ENCODE data around the gene IZUMO4. TPM values are rescaled to one million over a fixed set of nuclear protein-coding genes. Genes with fewer than 3 reads are reported as not detected.

Gene IZUMO4
- total and polyA plus RNA-seq, 4 experiments from 2014 or later: 0.84 to 22.1 (median 9.9) TPM

DNA sequence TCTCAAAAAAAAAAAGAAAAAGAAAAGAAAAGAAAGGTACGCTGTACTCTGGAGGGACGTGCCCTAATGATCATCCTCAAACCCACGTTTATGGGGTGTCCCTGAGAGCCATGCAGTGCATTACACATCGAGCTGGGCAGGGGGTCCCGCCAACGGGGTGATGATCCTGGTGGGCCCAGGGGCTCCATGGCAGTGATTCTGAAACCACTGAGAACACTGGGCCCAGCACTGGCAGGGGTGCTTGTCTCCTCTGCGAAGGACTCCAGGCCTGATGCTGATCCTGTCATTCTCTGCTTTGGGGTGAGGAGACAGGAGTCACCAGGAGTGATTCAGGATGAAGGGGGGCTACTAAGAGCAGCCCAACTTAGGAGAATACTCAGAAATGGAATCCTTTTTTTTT, 19.3 kb upstream of the IZUMO4 start:
- DNase-seq: peak in 1 of 5 donors; percentile 28
- no peaks in the 10 kb centered on the region for H3K27me3 Mint-ChIP-seq
- no peak overlapping the region for H3K4me3 ChIP-seq (ENCODE audit: low read length in 2 of 2)
- no peak overlapping the region for H3K27ac ChIP-seq (ENCODE audit: low read depth, low read length)
- peaks cover 50% of the 10 kb centered on the region for H3K4me1 ChIP-seq (ENCODE audit: insufficient read depth, low read length)
- POLR2A ChIA-PET (ENCODE audit: partially characterized antibody): interaction anchor here (0.8 to 2.4 kb wide), 5 partner anchors 10 to 35 kb away, joined by 3 to 9 read pairs (median 5); partner anchors contain the start of gene MOB3A
- H3K27ac Mint-ChIP-seq: peak overlapping the region in 4 of 7 donors; percentile 18 to 98 (median 41)
- H3K4me1 Mint-ChIP-seq: peaks cover 11 to 52% (median 29%) of the 10 kb centered on the region in 4 donors
- peaks cover 0 to under 1% (median 0%) of the 10 kb centered on the region in 8 donors for H3K9me3 Mint-ChIP-seq
- no peaks in the 10 kb centered on the region for H3K9me3 ChIP-seq (ENCODE audit: control insufficient read depth in 1 of 2, low read length in 2 of 2)
- no peaks in the 10 kb centered on the region for H3K27me3 ChIP-seq (ENCODE audit: insufficient read depth, low read length)
- peaks cover 67% of the 10 kb centered on the region for H3K36me3 ChIP-seq (ENCODE audit: insufficient read depth, low read length)
- CTCF ChIA-PET (ENCODE audit: partially characterized antibody): interaction anchor here (1.5 to 1.6 kb wide), 2 partner anchors 10 to 57 kb away, joined by 3 to 4 read pairs; no protein-coding TSS in a partner anchor
- intact Hi-C loops (cut with micrococcal nuclease): no loop called here
- no peak overlapping the region for H3K4me3 Mint-ChIP-seq
- H3K36me3 Mint-ChIP-seq: peaks cover 25 to 66% of the 10 kb centered on the region in 2 donors

DNA sequence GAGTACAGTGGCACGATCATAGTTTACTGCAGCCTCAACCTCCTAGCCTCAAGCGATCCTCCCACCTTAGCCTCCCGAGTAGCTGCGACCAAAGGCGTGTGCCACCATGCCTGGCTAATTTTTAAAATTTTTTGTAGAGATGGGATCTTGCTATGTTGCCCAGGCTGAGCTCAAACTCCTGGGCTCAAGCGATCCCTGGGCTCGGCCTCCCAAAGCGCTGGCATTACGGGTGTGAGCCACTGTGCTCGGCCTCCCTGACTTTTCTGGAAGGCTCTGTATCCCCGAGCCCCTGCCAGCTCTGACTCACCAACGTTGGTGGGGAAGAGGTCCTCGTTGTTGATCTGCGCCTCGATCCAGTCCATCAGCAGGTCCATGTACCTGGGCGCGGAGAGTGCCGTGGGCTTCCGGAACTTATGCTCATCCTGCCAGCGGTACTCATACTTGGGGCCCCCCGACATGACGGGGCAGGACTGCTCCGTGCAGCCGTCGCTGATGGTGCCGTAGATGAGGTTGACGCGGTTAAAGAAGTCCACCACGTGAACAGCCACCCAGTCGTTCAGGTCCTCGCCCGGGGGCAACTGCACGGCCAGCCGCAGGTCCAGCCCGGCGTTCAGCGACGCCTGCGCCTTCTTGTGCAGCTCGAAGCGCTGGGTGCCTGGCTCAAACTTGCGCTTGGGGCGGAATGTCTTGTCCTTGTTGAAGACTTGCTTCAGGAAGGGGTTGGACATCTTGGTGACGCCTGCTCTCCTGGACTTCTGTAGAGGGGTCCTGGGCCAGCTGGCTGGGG, 18.7 kb upstream of the IZUMO4 start:
- Mint-ChIP-seq H3K27me3 (no peaks in the 10 kb centered on the region), H3K4me1 (peaks cover 13 to 56% (median 31%) of the 10 kb centered on the region in 4 donors), H3K27ac (peak overlapping the region in 3 of 7 donors; percentile 82 to 98 (median 83)), H3K36me3 (peaks cover 25 to 67% of the 10 kb centered on the region in 2 donors), H3K4me3 (no peak overlapping the region), H3K9me3 (no peaks in the 10 kb centered on the region)
- H3K4me3 ChIP-seq (ENCODE audit: low read length in 2 of 2): no peak overlapping the region
- POLR2A ChIA-PET (ENCODE audit: partially characterized antibody): interaction anchor here (0.8 to 2.4 kb wide), 5 partner anchors 8 to 35 kb away, joined by 3 to 9 read pairs (median 6); partner anchors contain the start of gene MOB3A
- no peak overlapping the region for H3K27ac ChIP-seq (ENCODE audit: low read depth, low read length)
- no peaks in the 10 kb centered on the region for H3K27me3 ChIP-seq (ENCODE audit: insufficient read depth, low read length)
- CTCF ChIA-PET (ENCODE audit: partially characterized antibody): interaction anchor here (1.2 to 1.6 kb wide), 3 partner anchors 8 to 58 kb away, joined by 3 to 4 read pairs (median 4); no protein-coding TSS in a partner anchor
- H3K36me3 ChIP-seq (ENCODE audit: insufficient read depth, low read length): peaks cover 61% of the 10 kb centered on the region
- intact Hi-C loops (cut with micrococcal nuclease): no loop called here
- DNase-seq: peak in 1 of 5 donors; percentile 0
- peaks cover 55% of the 10 kb centered on the region for H3K4me1 ChIP-seq (ENCODE audit: insufficient read depth, low read length)
- no peaks in the 10 kb centered on the region for H3K9me3 ChIP-seq (ENCODE audit: control insufficient read depth in 1 of 2, low read length in 2 of 2)

DNA sequence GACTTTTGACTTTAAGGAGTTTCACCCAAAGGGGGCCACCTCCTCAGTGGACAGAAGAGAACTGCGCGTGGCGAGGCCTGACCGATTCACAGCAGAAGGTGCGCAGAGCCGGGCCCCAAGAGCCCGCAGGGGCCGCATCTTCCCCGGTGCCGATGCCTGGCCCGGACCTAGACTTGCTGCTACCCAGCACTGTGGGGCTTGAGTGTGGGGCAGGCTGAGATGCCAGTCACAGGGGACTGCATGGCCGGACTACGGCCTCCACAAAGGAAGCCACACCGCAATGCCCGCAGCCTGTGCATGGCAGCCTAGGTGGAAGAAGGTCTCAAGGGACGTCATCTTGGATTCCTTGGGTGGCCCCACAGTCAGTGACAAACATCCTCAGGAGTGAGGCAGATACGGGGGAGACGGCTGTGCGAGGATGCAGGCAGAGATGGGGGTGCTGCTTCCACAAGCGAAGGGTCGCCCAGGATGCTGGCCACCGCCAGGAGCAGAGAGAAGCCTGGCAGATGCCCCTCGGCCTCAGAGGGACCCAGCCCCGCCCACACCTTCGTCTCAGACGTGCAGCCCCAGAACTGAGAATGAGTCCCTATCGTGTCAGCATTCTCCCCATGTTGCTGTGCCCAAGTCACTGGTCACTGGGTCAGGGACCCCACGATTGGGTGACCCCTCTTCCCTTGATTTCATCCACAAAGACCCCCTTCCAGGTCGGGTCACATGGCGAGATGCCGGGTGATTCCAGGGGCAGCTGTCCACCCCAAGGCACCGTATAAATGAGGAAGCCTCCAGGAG, 17.4 kb upstream of the IZUMO4 start:
- intact Hi-C loops (cut with micrococcal nuclease): no loop called here
- peak overlapping the region; percentile 93 for H3K27ac ChIP-seq (ENCODE audit: low read depth, low read length)
- no peaks in the 10 kb centered on the region for H3K27me3 ChIP-seq (ENCODE audit: insufficient read depth, low read length)
- Mint-ChIP-seq H3K27me3 (no peaks in the 10 kb centered on the region), H3K36me3 (peaks cover 22 to 73% of the 10 kb centered on the region in 2 donors), H3K27ac (peak overlapping the region in 6 of 7 donors; percentile 97 to 100 (median 99)), H3K9me3 (no peaks in the 10 kb centered on the region), H3K4me3 (peak overlapping the region in 4 of 8 donors; percentile 77 to 100 (median 90)), H3K4me1 (peaks cover 16 to 56% (median 37%) of the 10 kb centered on the region in 4 donors)
- peaks cover 48% of the 10 kb centered on the region for H3K36me3 ChIP-seq (ENCODE audit: insufficient read depth, low read length)
- H3K9me3 ChIP-seq (ENCODE audit: control insufficient read depth in 1 of 2, low read length in 2 of 2): no peaks in the 10 kb centered on the region
- H3K4me3 ChIP-seq (ENCODE audit: low read length in 2 of 2): no peak overlapping the region
- DNase-seq: peak in 1 of 5 donors; percentile 39
- ChIA-PET CTCF (ENCODE audit: partially characterized antibody) (interaction anchor here (1.2 to 1.9 kb wide), 2 partner anchors 9 to 15 kb away, joined by 4 to 7 read pairs; no protein-coding TSS in a partner anchor), POLR2A (ENCODE audit: partially characterized antibody) (interaction anchor here (1.7 to 2.4 kb wide), 2 partner anchors 8 to 9 kb away, joined by 6 to 8 read pairs; no protein-coding TSS in a partner anchor)
- peaks cover 51% of the 10 kb centered on the region for H3K4me1 ChIP-seq (ENCODE audit: insufficient read depth, low read length)

DNA sequence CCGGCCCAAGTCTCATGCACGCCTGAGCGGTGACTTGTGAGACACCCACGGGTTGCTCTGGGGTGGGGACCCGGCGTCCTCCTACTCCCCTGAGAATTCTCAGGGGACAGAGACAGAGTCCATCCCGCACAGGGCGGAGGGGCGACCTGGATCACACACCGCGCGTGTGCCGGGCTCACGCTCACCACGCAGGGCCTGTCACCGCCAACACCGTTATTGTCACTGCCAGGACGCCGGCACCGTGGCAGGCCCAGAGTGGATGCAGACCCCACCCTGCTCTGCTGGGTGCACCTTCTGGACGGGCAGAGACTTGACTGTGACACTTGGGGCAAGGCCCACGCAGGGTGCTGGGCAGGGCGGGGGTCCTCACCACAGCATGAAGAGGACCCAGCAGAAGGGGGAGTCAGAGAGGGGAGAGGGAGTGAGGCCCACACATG, 16.8 kb upstream of the IZUMO4 start:
- Mint-ChIP-seq H3K9me3 (no peaks in the 10 kb centered on the region), H3K27me3 (no peaks in the 10 kb centered on the region), H3K27ac (peak overlapping the region; percentile 97 to 100 (median 99)), H3K4me1 (peaks cover 16 to 56% (median 38%) of the 10 kb centered on the region in 4 donors), H3K36me3 (peaks cover 20 to 78% of the 10 kb centered on the region in 2 donors), H3K4me3 (peak overlapping the region; percentile 65 to 100 (median 90))
- Histone ChIP-seq H3K36me3 (ENCODE audit: insufficient read depth, low read length) (peaks cover 46% of the 10 kb centered on the region), H3K27me3 (ENCODE audit: insufficient read depth, low read length) (no peaks in the 10 kb centered on the region), H3K9me3 (ENCODE audit: control insufficient read depth in 1 of 2, low read length in 2 of 2) (no peaks in the 10 kb centered on the region), H3K4me1 (ENCODE audit: insufficient read depth, low read length) (peaks cover 51% of the 10 kb centered on the region), H3K27ac (ENCODE audit: low read depth, low read length) (peak overlapping the region; percentile 93), H3K4me3 (ENCODE audit: low read length in 2 of 2) (no peak overlapping the region)
- DNase-seq: no peak
- CTCF ChIA-PET (ENCODE audit: partially characterized antibody): interaction anchor here (1.3 to 1.9 kb wide), 2 partner anchors 10 to 15 kb away, joined by 4 to 7 read pairs; no protein-coding TSS in a partner anchor
- POLR2A ChIA-PET (ENCODE audit: partially characterized antibody): interaction anchor here (1.5 to 8.8 kb wide), 4 partner anchors 10 to 33 kb away, joined by 3 to 323 read pairs (median 4); partner anchors contain the start of genes IZUMO4 and MOB3A
- intact Hi-C loops (cut with micrococcal nuclease): no loop called here

DNA sequence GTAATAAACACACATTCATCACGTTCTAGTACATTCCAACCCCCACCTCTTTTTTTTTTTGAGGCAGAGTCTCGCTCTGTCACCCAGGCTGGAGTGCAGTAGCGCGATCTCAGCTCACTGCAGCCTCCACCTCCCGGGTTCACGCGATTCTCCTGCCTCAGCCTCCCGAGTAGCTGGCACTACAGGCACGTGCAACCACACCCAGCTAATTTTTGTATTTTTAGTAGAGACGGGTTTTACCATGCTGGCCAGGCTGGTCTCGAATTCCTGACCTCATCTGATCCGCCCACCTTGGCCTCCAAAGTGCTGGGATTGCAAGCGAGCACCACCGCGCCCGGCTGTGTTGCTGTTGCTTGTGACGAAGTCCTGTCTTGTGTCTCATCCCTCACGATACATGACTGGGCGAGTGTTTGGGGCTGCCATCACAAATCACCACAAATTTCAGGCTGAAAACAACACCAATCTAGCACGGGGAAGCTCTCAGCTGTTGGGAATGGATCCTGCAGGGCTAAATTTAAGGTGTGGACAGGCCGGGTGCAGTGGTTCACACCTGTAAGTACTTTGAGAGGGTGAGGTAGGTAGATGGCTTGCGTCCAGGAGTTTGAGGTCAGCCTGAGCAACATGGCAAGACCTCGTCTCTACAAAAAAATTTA, 16.3 kb upstream of the IZUMO4 start:
- peaks cover 26 to 78% of the 10 kb centered on the region in 2 donors for H3K36me3 Mint-ChIP-seq
- ChIA-PET CTCF (ENCODE audit: partially characterized antibody) (interaction anchor here (1.3 to 1.9 kb wide), 2 partner anchors 10 to 14 kb away, joined by 4 to 7 read pairs; no protein-coding TSS in a partner anchor), POLR2A (ENCODE audit: partially characterized antibody) (interaction anchor here (0.6 to 8.8 kb wide), 7 partner anchors 11 to 214 kb away, joined by 3 to 323 read pairs (median 3); partner anchors contain the start of genes DOT1L, IZUMO4, MKNK2 and MOB3A)
- peaks cover 18 to 60% (median 42%) of the 10 kb centered on the region in 4 donors for H3K4me1 Mint-ChIP-seq
- Histone ChIP-seq H3K4me3 (ENCODE audit: low read length in 2 of 2) (peak overlapping the region in 1 of 2 donors; percentile 21), H3K27ac (ENCODE audit: low read depth, low read length) (peak overlapping the region; percentile 93), H3K9me3 (ENCODE audit: control insufficient read depth in 1 of 2, low read length in 2 of 2) (no peaks in the 10 kb centered on the region), H3K27me3 (ENCODE audit: insufficient read depth, low read length) (no peaks in the 10 kb centered on the region), H3K4me1 (ENCODE audit: insufficient read depth, low read length) (peaks cover 46% of the 10 kb centered on the region), H3K36me3 (ENCODE audit: insufficient read depth, low read length) (peaks cover 40% of the 10 kb centered on the region)
- peaks cover 0 to 4% (median 0%) of the 10 kb centered on the region in 8 donors for H3K9me3 Mint-ChIP-seq
- H3K27ac Mint-ChIP-seq: peak overlapping the region; percentile 97 to 100 (median 99)
- H3K27me3 Mint-ChIP-seq: peaks cover 0 to 2% of the 10 kb centered on the region in 2 donors
- DNase-seq: no peak
- intact Hi-C loops (cut with micrococcal nuclease): no loop called here
- peak overlapping the region; percentile 72 to 100 (median 90) for H3K4me3 Mint-ChIP-seq
